GM10847 (cell line): Measurements from ENCODE around the gene ARHGAP9.

Experiments
- POLR2A ChIP-seq: IDR thresholded peaks from 2 replicates; pipeline ENCODE4 v1.6.1; 2011; ENCODE audit not compliant: insufficient read length; ENCODE audit errors: extremely low read depth

The ARHGAP9 gene

GRCh38 chr12:57497223-57498131 lies 17.8 kb upstream of the ARHGAP9 start:
- no peak for TF ChIP-seq POLR2A

- TF ChIP-seq POLR2A = no peak
Measured at GRCh38 chr12:57496822-57497221, 17.2 kb upstream of the ARHGAP9 start.

- TF ChIP-seq POLR2A = no peak
Measured at GRCh38 chr12:57491393-57492280, 12.0 kb upstream of the ARHGAP9 start.

- TF ChIP-seq POLR2A = no peak
Measured at GRCh38 chr12:57490126-57490525, 10.5 kb upstream of the ARHGAP9 start.

GRCh38 chr12:57489157-57489641 lies 9.5 kb upstream of the ARHGAP9 start:
- no peak for TF ChIP-seq POLR2A

- TF ChIP-seq POLR2A = no peak
Measured at GRCh38 chr12:57488402-57489156, 8.9 kb upstream of the ARHGAP9 start.

GRCh38 chr12:57487597-57488401 lies 8.1 kb upstream of the ARHGAP9 start, which contains the start of gene MARS1:
MARS1 (plus strand) TSS chr12:57488068; CDS start chr12:57488091, 23 bp downstream.
- TF ChIP-seq POLR2A = peak; percentile 69

- no peak for TF ChIP-seq POLR2A
Measured at GRCh38 chr12:57487055-57487596, 7.5 kb upstream of the ARHGAP9 start.

GRCh38 chr12:57485695-57486094 lies 6.0 kb upstream of the ARHGAP9 start:
- no peak for TF ChIP-seq POLR2A

- no peak for TF ChIP-seq POLR2A
Measured at GRCh38 chr12:57483466-57483865, 3.8 kb upstream of the ARHGAP9 start.

- no peak for TF ChIP-seq POLR2A
Measured at GRCh38 chr12:57481671-57482070, 2.0 kb upstream of the ARHGAP9 start.

GRCh38 chr12:57479043-57479375 lies 657 bp downstream of the ARHGAP9 start:
- TF ChIP-seq POLR2A = no peak

GRCh38 chr12:57477710-57478681 lies 1.7 kb downstream of the ARHGAP9 start:
- peak; percentile 34 for TF ChIP-seq POLR2A
